Parathyroid adenoma (tissue), 2 donors: Measurements from ENCODE around the gene C11orf16.
"Not testable (repeated sequence)": the region's sequence is repeated elsewhere in the genome, so short reads cannot be mapped to it uniquely, and the experiment has no call there.

ENCODE experiments used
- H2AFZ ChIP-seq: fragments of 300-600 bp; sonication (generic); one replicate; pipeline ENCODE4 v1.7.0; 2017; ENCODE audit warnings: antibody characterized with exemption, mild to moderate bottlenecking
- H3K27ac ChIP-seq: fragments of 300-600 bp; sonication (generic); one replicate; pipeline ENCODE4 v1.7.0; 2017
- H3K27me3 ChIP-seq: fragments of 300-600 bp; sonication (generic); one replicate; pipeline ENCODE4 v1.7.0; 2017; ENCODE audit warnings: low read length; ENCODE audit not compliant: control insufficient read depth, insufficient read depth
- H3K36me3 ChIP-seq: fragments of 300-600 bp; sonication (generic); one replicate; pipeline ENCODE4 v1.7.0; 2017; ENCODE audit warnings: low read length; ENCODE audit not compliant: control insufficient read depth, insufficient read depth
- H3K4me1 ChIP-seq: fragments of 300-600 bp; sonication (generic); one replicate; pipeline ENCODE4 v1.7.0; 2017; ENCODE audit warnings: control low read depth
- H3K4me2 ChIP-seq: fragments of 300-600 bp; sonication (generic); one replicate; pipeline ENCODE4 v1.7.0; 2017; ENCODE audit warnings: low read length
- H3K4me3 ChIP-seq: fragments of 300-600 bp; sonication (generic); one replicate; pipeline ENCODE4 v1.7.0; 2017; ENCODE audit warnings: low read depth, low read length
- H3K79me2 ChIP-seq: fragments of 300-600 bp; sonication (generic); one replicate; pipeline ENCODE4 v1.7.0; 2017; ENCODE audit warnings: control low read depth
- H3K9ac ChIP-seq: fragments of 300-600 bp; sonication (generic); one replicate; pipeline ENCODE4 v1.7.0; 2017; ENCODE audit warnings: mild to moderate bottlenecking
- H3K9me3 ChIP-seq: fragments of 300-600 bp; sonication (generic); one replicate; pipeline ENCODE4 v1.7.0; 2017; ENCODE audit warnings: low read length; ENCODE audit not compliant: control insufficient read depth
- TF ChIP-seq, protein P1 (sequence below): fragments of 300-600 bp; sonication (generic); IDR thresholded peaks from one replicate; pipeline ENCODE4 v1.7.0; 2017; ENCODE audit warnings: antibody characterized with exemption, mild to moderate bottlenecking
- donor health status: primary hyperparathyroidism.

Gene C11orf16

DNA sequence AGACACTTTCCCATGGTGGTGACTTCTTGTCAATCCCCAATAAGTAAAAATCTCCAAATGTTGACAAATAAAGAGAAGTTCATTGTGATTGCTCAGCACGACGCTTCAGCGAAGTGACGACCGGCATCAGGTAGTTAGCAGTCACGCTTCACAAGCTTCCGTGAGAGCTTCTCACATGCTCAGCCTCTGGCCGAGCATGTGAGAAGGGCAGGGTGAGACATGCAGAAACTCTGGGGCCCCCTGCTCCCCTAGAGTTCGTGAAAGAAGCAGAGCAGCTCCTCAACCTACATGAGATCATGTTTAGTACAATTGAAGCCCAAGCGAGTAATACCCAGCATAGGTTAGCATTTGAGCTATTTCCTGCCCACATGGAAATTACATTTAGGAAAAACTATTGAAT lies 4.4 kb upstream of the C11orf16 start:
- H3K36me3 ChIP-seq = no peaks in the 10 kb centered on the region
- H3K9me3 ChIP-seq = no peaks in the 10 kb centered on the region
- H3K4me1 ChIP-seq = no peaks in the 10 kb centered on the region
- H3K27me3 ChIP-seq = no peaks in the 10 kb centered on the region
- H3K9ac ChIP-seq = no peak overlapping the region
- H3K79me2 ChIP-seq = no peaks in the 10 kb centered on the region
- H3K4me2 ChIP-seq = peak overlapping the region; percentile 22
- H3K27ac ChIP-seq = no peak overlapping the region
- H3K4me3 ChIP-seq = no peak overlapping the region
- H2AFZ ChIP-seq = peak overlapping the region; percentile 22
- TF ChIP-seq, protein P1, sequence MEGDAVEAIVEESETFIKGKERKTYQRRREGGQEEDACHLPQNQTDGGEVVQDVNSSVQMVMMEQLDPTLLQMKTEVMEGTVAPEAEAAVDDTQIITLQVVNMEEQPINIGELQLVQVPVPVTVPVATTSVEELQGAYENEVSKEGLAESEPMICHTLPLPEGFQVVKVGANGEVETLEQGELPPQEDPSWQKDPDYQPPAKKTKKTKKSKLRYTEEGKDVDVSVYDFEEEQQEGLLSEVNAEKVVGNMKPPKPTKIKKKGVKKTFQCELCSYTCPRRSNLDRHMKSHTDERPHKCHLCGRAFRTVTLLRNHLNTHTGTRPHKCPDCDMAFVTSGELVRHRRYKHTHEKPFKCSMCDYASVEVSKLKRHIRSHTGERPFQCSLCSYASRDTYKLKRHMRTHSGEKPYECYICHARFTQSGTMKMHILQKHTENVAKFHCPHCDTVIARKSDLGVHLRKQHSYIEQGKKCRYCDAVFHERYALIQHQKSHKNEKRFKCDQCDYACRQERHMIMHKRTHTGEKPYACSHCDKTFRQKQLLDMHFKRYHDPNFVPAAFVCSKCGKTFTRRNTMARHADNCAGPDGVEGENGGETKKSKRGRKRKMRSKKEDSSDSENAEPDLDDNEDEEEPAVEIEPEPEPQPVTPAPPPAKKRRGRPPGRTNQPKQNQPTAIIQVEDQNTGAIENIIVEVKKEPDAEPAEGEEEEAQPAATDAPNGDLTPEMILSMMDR = no peak

DNA sequence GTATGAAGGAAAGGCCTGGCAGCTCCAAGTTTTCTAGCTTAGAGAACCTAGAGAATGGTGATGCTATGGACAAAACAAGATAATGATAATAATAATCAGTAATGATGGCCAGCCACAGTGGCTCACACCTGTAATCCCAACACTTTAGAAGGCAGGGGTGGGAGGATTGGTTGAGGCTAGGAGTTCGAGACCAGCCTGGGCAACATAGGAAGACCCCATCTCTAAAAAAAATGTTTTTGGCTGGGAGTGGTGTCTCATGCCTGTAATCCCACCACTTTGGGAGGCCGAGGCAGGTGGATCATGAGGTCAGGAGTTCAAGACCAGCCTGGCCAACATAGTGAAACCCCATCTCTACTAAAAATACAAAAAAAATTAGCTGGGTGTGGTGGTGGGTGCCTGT lies 3.0 kb upstream of the C11orf16 start:
- H3K27me3 ChIP-seq, H3K27ac ChIP-seq, H3K9me3 ChIP-seq, H2AFZ ChIP-seq, H3K9ac ChIP-seq, H3K79me2 ChIP-seq, H3K4me1 ChIP-seq, H3K4me3 ChIP-seq, H3K4me2 ChIP-seq, H3K36me3 ChIP-seq: not testable (repeated sequence)

DNA sequence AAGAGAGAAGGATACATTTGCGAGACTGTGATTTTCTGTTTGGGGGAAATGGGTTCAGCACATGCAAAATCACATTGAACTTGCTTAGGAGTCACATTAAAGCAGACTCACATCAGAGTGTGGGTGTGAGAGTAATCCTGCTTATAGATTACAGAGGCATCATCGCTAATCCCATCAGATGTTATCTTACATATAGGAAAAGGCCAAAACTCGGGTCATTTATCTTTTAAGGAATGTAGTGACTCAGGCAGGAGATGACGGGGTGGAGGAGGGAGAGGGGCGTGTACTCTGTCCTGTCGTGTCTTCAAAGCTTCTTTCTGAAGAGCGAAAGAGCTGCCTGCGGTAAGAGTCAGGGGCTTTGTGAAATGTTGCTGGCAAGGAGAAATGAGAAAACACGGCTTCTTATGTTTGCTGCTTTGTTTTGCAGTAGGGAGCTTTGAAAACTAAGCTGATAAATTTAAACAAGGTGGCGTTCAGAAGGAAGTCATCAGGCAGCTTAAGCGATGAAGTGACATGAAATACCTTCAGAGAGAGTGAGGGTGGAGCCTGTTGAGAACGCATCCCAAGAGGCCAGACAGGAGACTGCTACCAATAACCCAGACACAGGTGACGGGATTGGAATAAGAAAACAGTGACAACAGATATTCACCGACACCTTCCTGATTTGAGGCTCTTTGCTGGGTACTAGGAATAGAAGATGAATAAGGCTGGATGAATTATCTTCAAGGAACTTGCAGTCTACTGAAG lies 2.2 kb upstream of the C11orf16 start:
- TF ChIP-seq, protein P1 = no peak
- no peaks in the 10 kb centered on the region for H3K27me3 ChIP-seq
- no peaks in the 10 kb centered on the region for H3K4me1 ChIP-seq

DNA sequence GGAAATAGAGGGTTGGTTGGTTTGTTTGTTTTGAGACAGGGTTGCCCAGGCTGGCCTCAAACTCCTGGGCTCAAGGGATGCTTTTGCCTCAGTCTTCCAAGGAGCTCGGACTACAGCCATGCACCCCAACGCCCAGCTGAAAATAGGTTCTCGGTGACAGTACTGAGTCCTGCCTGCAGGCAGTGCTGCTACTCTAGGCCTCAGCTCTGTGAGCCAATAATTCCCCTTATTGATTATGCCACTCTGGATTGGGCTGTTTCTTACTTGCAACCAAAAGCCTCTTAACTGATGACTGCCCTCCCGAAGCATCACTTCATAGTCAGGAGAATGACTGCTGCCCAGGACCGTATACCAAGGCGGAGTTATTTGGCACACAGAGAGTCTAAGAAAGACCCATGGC lies 1.2 kb upstream of the C11orf16 start:
- Histone ChIP-seq H3K9me3 (no peaks in the 10 kb centered on the region), H3K9ac (no peak overlapping the region), H3K79me2 (no peaks in the 10 kb centered on the region), H3K36me3 (no peaks in the 10 kb centered on the region), H3K27me3 (no peaks in the 10 kb centered on the region), H3K4me3 (no peak overlapping the region), H2AFZ (no peak overlapping the region), H3K4me2 (no peak overlapping the region), H3K27ac (no peak overlapping the region), H3K4me1 (no peaks in the 10 kb centered on the region)
- TF ChIP-seq, protein P1 = no peak

More for the DNA sequence above, 2.2 kb upstream of the C11orf16 start:
- H3K9ac ChIP-seq = no peak overlapping the region
- no peak overlapping the region for H3K4me2 ChIP-seq
- no peak overlapping the region for H3K4me3 ChIP-seq
- H3K79me2 ChIP-seq = no peaks in the 10 kb centered on the region
- H3K9me3 ChIP-seq = no peaks in the 10 kb centered on the region
- no peaks in the 10 kb centered on the region for H3K36me3 ChIP-seq
- no peak overlapping the region for H3K27ac ChIP-seq
- no peak overlapping the region for H2AFZ ChIP-seq

DNA sequence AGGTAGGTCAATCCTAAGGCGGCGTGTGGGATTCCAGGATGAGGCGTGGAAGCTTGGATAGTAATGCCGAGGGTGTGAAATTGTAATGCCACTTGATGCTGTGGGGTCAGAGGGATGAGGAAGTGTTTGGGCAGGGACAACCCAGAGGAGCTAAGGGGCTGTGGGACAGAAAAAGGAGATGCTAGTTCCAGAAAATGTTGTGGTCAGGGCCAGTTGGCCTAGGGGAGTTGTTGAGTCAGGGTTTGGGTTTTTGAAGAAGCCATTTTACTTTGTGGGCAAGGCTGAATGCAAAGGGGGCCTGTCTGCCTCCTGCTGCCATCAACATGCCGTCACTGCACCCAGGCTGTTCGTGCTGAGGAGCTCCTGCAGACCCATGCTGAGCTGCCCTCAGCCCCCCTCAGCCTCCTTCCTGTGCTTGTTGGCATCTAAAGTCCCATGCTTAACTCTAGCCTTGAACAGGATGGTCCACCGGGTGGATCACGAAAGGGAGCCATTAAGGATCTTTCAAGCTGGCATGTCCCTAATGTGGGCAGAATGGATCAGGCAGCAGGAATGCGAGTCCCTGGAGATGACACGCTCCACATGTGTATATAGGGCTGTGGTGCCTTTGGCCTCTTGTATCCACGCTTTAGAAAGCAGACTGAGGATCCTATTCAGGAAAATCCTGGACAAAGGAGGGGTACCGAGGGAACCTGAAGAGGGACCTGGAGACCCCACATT lies 2.1 kb downstream of the C11orf16 start:
- TF ChIP-seq, protein P1 = no peak
- Histone ChIP-seq H3K27me3 (no peaks in the 10 kb centered on the region), H3K36me3 (no peaks in the 10 kb centered on the region), H3K27ac (no peak overlapping the region), H3K79me2 (no peaks in the 10 kb centered on the region), H3K9me3 (no peaks in the 10 kb centered on the region), H3K4me2 (no peak overlapping the region), H3K9ac (no peak overlapping the region), H3K4me1 (no peaks in the 10 kb centered on the region), H2AFZ (no peak overlapping the region), H3K4me3 (no peak overlapping the region)
